ENCODE measurements around the gene C11orf91.

C11orf91 gene

GRCh38 chr11:33691066-33691864, 9.4 kb downstream of the C11orf91 start:
- TF ChIP-seq CTCF (IDR thresholded peaks at IDR 0.05; ENCODE audit: low read depth, low read length, missing control alignments), result no peak
- DNase-seq (ENCODE audit: extremely low read depth, low read depth), result no peak
- H3K4me3 ChIP-seq (replicated peaks; ENCODE audit: low read depth, low read length), result no peak overlapping the region

- no peak for TF ChIP-seq CTCF (IDR thresholded peaks at IDR 0.05; ENCODE audit: low read depth, low read length, missing control alignments)
- DNase-seq (ENCODE audit: extremely low read depth, low read depth), result peak; percentile 78
- no peak overlapping the region for H3K4me3 ChIP-seq (replicated peaks; ENCODE audit: low read depth, low read length)
Observed at GRCh38 chr11:33690290-33691065, 10.1 kb downstream of the C11orf91 start.

GRCh38 chr11:33689501-33689900, 11.1 kb downstream of the C11orf91 start:
- H3K4me3 ChIP-seq (replicated peaks; ENCODE audit: low read depth, low read length), result no peak overlapping the region
- no peak for DNase-seq (ENCODE audit: extremely low read depth, low read depth)
- no peak for TF ChIP-seq CTCF (IDR thresholded peaks at IDR 0.05; ENCODE audit: low read depth, low read length, missing control alignments)

- H3K4me3 ChIP-seq (replicated peaks; ENCODE audit: low read depth, low read length), result no peak overlapping the region
- DNase-seq (ENCODE audit: extremely low read depth, low read depth), result no peak
Observed at GRCh38 chr11:33689085-33689484, 11.5 kb downstream of the C11orf91 start.

GRCh38 chr11:33687733-33688479, 12.7 kb downstream of the C11orf91 start:
- peak; percentile 60 for DNase-seq (ENCODE audit: extremely low read depth, low read depth)
- H3K4me3 ChIP-seq (replicated peaks; ENCODE audit: low read depth, low read length), result no peak overlapping the region
- TF ChIP-seq CTCF (IDR thresholded peaks at IDR 0.05; ENCODE audit: low read depth, low read length, missing control alignments), result peak; percentile 69

More at GRCh38 chr11:33689085-33689484, 11.5 kb downstream of the C11orf91 start:
- TF ChIP-seq CTCF (IDR thresholded peaks at IDR 0.05; ENCODE audit: low read depth, low read length, missing control alignments), result no peak

- no peak overlapping the region for H3K4me3 ChIP-seq (replicated peaks; ENCODE audit: low read depth, low read length)
- no peak for TF ChIP-seq CTCF (IDR thresholded peaks at IDR 0.05; ENCODE audit: low read depth, low read length, missing control alignments)
- no peak for DNase-seq (ENCODE audit: extremely low read depth, low read depth)
Observed at GRCh38 chr11:33685082-33685481, 15.5 kb downstream of the C11orf91 start.
